Liver (tissue), 9 donors: ENCODE measurements around the gene TLR7. TPM values are rescaled to one million over a fixed set of nuclear protein-coding genes. Genes with fewer than 3 reads are reported as not detected.

Experiments used
- DNase-seq: peaks from one replicate; pipeline ENCODE4 v3.0.0-alpha.2; 2017; ENCODE audit warnings: low spot score
- H3K27ac ChIP-seq, 2 donors: one replicate each; pipeline ENCODE4 v1.7.0; 2013; ENCODE audit warnings: inconsistent platforms in 2 of 2, low read length in 2 of 2, control low read depth in 1 of 2, low read depth in 1 of 2, mild to moderate bottlenecking in 1 of 2
- H3K27me3 ChIP-seq, 4 donors: one replicate each; pipeline versions ENCODE4 v1.6.1 to v1.7.0; 2013; ENCODE audit warnings: low read length in 3 of 4, inconsistent platforms in 1 of 4, mild to moderate bottlenecking in 1 of 4, moderate library complexity in 1 of 4; ENCODE audit not compliant: control insufficient read depth in 4 of 4, insufficient read depth in 4 of 4
- H3K36me3 ChIP-seq, 4 donors: one replicate each; pipeline versions ENCODE4 v1.6.1 to v1.7.0; 2013; ENCODE audit warnings: low read length in 3 of 4, mild to moderate bottlenecking in 3 of 4, low read depth in 1 of 4, moderate library complexity in 1 of 4; ENCODE audit not compliant: control insufficient read depth in 4 of 4, insufficient read depth in 3 of 4
- H3K4me1 ChIP-seq, 4 donors: one replicate each; pipeline versions ENCODE4 v1.6.1 to v1.7.0; 2013; ENCODE audit warnings: low read length in 3 of 4, mild to moderate bottlenecking in 3 of 4, moderate library complexity in 1 of 4; ENCODE audit not compliant: control insufficient read depth in 4 of 4, insufficient read depth in 4 of 4
- H3K4me3 ChIP-seq, 3 donors: one replicate each; pipeline versions ENCODE4 v1.6.1 to v1.7.0; 2013; ENCODE audit warnings: low read length in 3 of 3, control low read depth in 1 of 3, low read depth in 1 of 3, mild to moderate bottlenecking in 1 of 3
- H3K9ac ChIP-seq, 2 donors: one replicate each; pipeline ENCODE4 v1.7.0; 2013; ENCODE audit warnings: low read length in 2 of 2, mild to moderate bottlenecking in 2 of 2, moderate library complexity in 2 of 2, control low read depth in 1 of 2, low read depth in 1 of 2
- H3K9me3 ChIP-seq, 4 donors: one replicate each; pipeline versions ENCODE4 v1.6.1 to v1.7.0; 2013; ENCODE audit warnings: low read length in 3 of 4; ENCODE audit not compliant: control insufficient read depth in 4 of 4
- FOXA1 ChIP-seq: IDR thresholded peaks from 2 replicates; pipeline ENCODE4 v1.6.1; 2016; ENCODE audit warnings: antibody characterized with exemption
- FOXA2 ChIP-seq: IDR thresholded peaks from 2 replicates; pipeline ENCODE4 v1.6.1; 2016; ENCODE audit warnings: antibody characterized with exemption
- GABPA ChIP-seq, 2 donors: IDR thresholded peaks in 1 of 2; conservative IDR thresholded peaks in 1 of 2; 2 replicates each; pipeline ENCODE4 v1.6.1; 2016; ENCODE audit warnings: antibody characterized with exemption in 2 of 2, mild to moderate bottlenecking in 1 of 2, moderate library complexity in 1 of 2
- HNF4A ChIP-seq, 2 donors: conservative IDR thresholded peaks; 2 replicates each; pipeline ENCODE4 v1.6.1; 2016; ENCODE audit warnings: antibody characterized with exemption in 2 of 2, mild to moderate bottlenecking in 2 of 2
- HNF4G ChIP-seq: IDR thresholded peaks from 2 replicates; pipeline ENCODE4 v1.6.1; 2016; ENCODE audit warnings: antibody characterized with exemption
- JUND ChIP-seq, 2 donors: IDR thresholded peaks; 2 replicates each; pipeline ENCODE4 v1.6.1; 2016; ENCODE audit warnings: antibody characterized with exemption in 2 of 2
- NR2F2 ChIP-seq: IDR thresholded peaks from 2 replicates; pipeline ENCODE4 v1.6.1; 2016; ENCODE audit warnings: antibody characterized with exemption
- RAD21 ChIP-seq, 2 donors: IDR thresholded peaks; 2 replicates each; pipeline ENCODE4 v1.6.1; 2016; ENCODE audit warnings: antibody characterized with exemption in 2 of 2, mild to moderate bottlenecking in 2 of 2
- RXRA ChIP-seq, 2 donors: IDR thresholded peaks; 2 replicates each; pipeline ENCODE4 v1.6.1; 2017 to 2018; ENCODE audit warnings: antibody characterized with exemption in 2 of 2, mild to moderate bottlenecking in 1 of 2
- SP1 ChIP-seq: IDR thresholded peaks from 2 replicates; pipeline ENCODE4 v1.6.1; 2018; ENCODE audit warnings: antibody characterized with exemption, mild to moderate bottlenecking
- TAF1 ChIP-seq: conservative IDR thresholded peaks from 2 replicates; pipeline ENCODE4 v1.6.1; 2016; ENCODE audit warnings: antibody characterized with exemption, mild to moderate bottlenecking
- YY1 ChIP-seq: IDR thresholded peaks from 2 replicates; pipeline ENCODE4 v1.6.1; 2016; ENCODE audit warnings: antibody characterized with exemption, mild to moderate bottlenecking
- WGBS: extraction: QIAGEN DNeasy Blood & Tissue Kit; methylation state at CpG from one replicate; pipeline ENCODE4 v1.1.7; 2013; 5-methylcytosine and 5-hydroxymethylcytosine counted together
- polyA plus RNA-seq, 2 donors: library from polyadenylated mRNA; stranded (reverse) in 1 of 2; unstranded in 1 of 2; fragments of 200-250 nt in 1 of 2; fragments of >200 nt in 1 of 2; fragmentation: Nextera tagmentation in 1 of 2; extraction: Ambion mirVana in 1 of 2; gene quantifications; one replicate each; pipeline versions ENCODE4 v1.2.1 to v1.2.3, GENCODE V29; 2013 to 2015
- total RNA-seq, 2 donors: library from RNA; depleted of rRNA; stranded (reverse); fragments of >200 nt; gene quantifications; one replicate each; pipeline ENCODE4 v1.2.3, GENCODE V29; 2014
- TF ChIP-seq, protein P1 (sequence below): IDR thresholded peaks from 2 replicates; pipeline ENCODE4 v1.6.1; 2016; ENCODE audit warnings: antibody characterized with exemption
- TF ChIP-seq, protein P2 (sequence below): IDR thresholded peaks from 2 replicates; pipeline ENCODE4 v1.6.1; 2016; ENCODE audit warnings: antibody characterized with exemption
- TF ChIP-seq, protein P3 (sequence below): IDR thresholded peaks from 2 replicates; pipeline ENCODE4 v1.6.1; 2016; ENCODE audit warnings: antibody characterized with exemption, mild to moderate bottlenecking
- TF ChIP-seq, protein P4 (sequence below): fragments of 150-350 bp; IDR thresholded peaks from 2 replicates; pipeline ENCODE4 v1.5.1; 2017; ENCODE audit warnings: improper control_type of control experiment, low read depth, low read length; ENCODE audit not compliant: missing input control
- donor health status: healthy.
- donor health status: healthy.
- donor health status: healthy.
- donor health status: healthy.
- donor health status: healthy.

TLR7 gene
- total and polyA plus RNA-seq, 4 donors = 0.10 to 0.65 (median 0.14) TPM

DNA sequence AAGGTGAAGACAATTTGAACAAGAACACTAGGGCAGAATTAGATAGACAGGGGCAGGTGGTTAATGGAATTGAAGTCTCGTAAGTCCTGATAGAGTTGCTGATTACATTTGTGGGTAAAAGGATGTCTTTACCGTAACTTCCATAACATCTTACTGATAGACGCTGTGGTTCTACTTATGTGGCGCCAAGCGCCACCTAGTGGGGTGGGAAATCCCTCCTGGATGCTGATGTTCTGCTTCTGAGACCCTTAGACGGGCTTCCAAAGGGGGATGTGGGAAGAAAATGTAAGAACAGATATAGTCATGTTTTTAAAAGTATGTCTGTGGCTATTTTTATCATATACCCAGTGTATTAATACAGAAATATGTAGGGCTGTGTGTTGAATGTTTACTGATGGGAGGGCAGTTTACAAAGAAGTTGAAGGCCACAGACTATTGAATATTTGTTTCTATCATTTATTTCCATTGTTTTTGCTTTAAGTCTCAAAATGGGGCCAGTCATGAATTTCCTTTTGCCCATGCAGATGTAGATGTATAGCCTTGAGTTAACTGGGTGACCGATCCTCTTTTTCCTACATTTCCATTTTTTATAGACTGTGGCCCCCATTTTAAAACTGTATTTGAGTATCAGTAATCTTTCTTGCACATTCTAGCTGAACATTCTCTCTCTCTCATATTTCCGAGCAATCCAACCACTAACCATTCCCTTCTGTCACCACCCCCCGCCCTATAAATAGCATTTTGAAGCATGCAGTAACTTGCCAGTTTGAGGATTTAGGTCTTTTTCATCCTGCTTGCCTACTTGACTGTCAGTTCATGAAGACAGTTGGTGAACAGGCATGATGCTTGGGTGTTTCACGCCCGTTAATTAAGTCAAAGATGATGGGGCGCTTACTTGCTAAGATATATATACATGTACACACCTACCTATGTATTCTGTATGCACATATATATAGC, 27.5 kb downstream of the TLR7 start:
- Histone ChIP-seq H3K36me3 (no peaks in the 10 kb centered on the region), H3K27me3 (no peaks in the 10 kb centered on the region), H3K9me3 (no peaks in the 10 kb centered on the region), H3K27ac (no peak overlapping the region), H3K4me1 (no peaks in the 10 kb centered on the region), H3K9ac (no peak overlapping the region), H3K4me3 (no peak overlapping the region)
- peak; percentile 32 for DNase-seq
- WGBS = 52% methylated on average over 12 of the region's 12 CpGs
- no peak for TF ChIP-seq FOXA2
- TF ChIP-seq, protein P1, sequence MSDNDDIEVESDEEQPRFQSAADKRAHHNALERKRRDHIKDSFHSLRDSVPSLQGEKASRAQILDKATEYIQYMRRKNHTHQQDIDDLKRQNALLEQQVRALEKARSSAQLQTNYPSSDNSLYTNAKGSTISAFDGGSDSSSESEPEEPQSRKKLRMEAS = no peak
- TF ChIP-seq, protein P2, sequence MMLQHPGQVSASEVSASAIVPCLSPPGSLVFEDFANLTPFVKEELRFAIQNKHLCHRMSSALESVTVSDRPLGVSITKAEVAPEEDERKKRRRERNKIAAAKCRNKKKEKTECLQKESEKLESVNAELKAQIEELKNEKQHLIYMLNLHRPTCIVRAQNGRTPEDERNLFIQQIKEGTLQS = no peak
- no peak for TF ChIP-seq NR2F2
- TF ChIP-seq, protein P3, sequence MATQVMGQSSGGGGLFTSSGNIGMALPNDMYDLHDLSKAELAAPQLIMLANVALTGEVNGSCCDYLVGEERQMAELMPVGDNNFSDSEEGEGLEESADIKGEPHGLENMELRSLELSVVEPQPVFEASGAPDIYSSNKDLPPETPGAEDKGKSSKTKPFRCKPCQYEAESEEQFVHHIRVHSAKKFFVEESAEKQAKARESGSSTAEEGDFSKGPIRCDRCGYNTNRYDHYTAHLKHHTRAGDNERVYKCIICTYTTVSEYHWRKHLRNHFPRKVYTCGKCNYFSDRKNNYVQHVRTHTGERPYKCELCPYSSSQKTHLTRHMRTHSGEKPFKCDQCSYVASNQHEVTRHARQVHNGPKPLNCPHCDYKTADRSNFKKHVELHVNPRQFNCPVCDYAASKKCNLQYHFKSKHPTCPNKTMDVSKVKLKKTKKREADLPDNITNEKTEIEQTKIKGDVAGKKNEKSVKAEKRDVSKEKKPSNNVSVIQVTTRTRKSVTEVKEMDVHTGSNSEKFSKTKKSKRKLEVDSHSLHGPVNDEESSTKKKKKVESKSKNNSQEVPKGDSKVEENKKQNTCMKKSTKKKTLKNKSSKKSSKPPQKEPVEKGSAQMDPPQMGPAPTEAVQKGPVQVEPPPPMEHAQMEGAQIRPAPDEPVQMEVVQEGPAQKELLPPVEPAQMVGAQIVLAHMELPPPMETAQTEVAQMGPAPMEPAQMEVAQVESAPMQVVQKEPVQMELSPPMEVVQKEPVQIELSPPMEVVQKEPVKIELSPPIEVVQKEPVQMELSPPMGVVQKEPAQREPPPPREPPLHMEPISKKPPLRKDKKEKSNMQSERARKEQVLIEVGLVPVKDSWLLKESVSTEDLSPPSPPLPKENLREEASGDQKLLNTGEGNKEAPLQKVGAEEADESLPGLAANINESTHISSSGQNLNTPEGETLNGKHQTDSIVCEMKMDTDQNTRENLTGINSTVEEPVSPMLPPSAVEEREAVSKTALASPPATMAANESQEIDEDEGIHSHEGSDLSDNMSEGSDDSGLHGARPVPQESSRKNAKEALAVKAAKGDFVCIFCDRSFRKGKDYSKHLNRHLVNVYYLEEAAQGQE = no peak
- TF ChIP-seq FOXA1 = no peak
- no peak for TF ChIP-seq HNF4A (conservative IDR thresholded peaks at IDR 0.05)
- no peak for TF ChIP-seq SP1
- peak; percentile 65 to 77 for TF ChIP-seq RAD21 (IDR thresholded peaks at IDR 0.05)
- TF ChIP-seq GABPA (IDR thresholded peaks at IDR 0.05 in 1 of 2, conservative IDR thresholded peaks at IDR 0.05 in 1 of 2) = no peak
- TF ChIP-seq, protein P4, sequence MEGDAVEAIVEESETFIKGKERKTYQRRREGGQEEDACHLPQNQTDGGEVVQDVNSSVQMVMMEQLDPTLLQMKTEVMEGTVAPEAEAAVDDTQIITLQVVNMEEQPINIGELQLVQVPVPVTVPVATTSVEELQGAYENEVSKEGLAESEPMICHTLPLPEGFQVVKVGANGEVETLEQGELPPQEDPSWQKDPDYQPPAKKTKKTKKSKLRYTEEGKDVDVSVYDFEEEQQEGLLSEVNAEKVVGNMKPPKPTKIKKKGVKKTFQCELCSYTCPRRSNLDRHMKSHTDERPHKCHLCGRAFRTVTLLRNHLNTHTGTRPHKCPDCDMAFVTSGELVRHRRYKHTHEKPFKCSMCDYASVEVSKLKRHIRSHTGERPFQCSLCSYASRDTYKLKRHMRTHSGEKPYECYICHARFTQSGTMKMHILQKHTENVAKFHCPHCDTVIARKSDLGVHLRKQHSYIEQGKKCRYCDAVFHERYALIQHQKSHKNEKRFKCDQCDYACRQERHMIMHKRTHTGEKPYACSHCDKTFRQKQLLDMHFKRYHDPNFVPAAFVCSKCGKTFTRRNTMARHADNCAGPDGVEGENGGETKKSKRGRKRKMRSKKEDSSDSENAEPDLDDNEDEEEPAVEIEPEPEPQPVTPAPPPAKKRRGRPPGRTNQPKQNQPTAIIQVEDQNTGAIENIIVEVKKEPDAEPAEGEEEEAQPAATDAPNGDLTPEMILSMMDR = peak; percentile 50

DNA sequence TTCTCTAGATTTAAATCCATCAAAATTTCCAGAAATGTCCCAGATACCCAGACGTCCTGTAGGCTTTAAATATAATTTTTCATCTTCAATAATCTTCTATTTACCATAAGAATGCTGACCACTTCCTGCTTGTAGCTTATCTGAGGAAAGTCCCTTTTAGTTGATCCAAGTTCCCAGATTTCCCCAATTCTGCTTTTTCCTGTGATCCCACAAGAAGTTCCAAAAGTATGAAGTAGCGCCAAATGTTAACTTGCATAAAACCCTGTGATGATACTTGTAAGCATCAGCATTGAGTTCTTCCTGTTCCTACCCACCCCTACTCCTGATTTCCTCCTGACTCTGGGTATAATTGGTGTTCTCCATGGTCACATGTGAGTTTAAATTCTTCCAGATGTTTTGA, 29.0 kb downstream of the TLR7 start:
- H3K27ac ChIP-seq = no peak overlapping the region
- no peaks in the 10 kb centered on the region for H3K36me3 ChIP-seq
- H3K9ac ChIP-seq = no peak overlapping the region
- DNase-seq = no peak
- 59% methylated on average over 2 of the region's 2 CpGs for WGBS
- no peaks in the 10 kb centered on the region for H3K4me1 ChIP-seq
- H3K27me3 ChIP-seq = no peaks in the 10 kb centered on the region
- no peaks in the 10 kb centered on the region for H3K9me3 ChIP-seq
- H3K4me3 ChIP-seq = no peak overlapping the region
- TF ChIP-seq SP1 = no peak
- no peak for TF ChIP-seq RXRA (IDR thresholded peaks at IDR 0.05)
- TF ChIP-seq, protein P1 = no peak
- TF ChIP-seq, protein P3 = no peak
- no peak for TF ChIP-seq NR2F2
- TF ChIP-seq HNF4G = no peak
- TF ChIP-seq RAD21 (IDR thresholded peaks at IDR 0.05) = no peak
- no peak for TF ChIP-seq TAF1
- no peak for TF ChIP-seq GABPA (IDR thresholded peaks at IDR 0.05 in 1 of 2, conservative IDR thresholded peaks at IDR 0.05 in 1 of 2)
- TF ChIP-seq YY1 = no peak
- TF ChIP-seq, protein P4 = no peak
- TF ChIP-seq HNF4A (conservative IDR thresholded peaks at IDR 0.05) = no peak
- no peak for TF ChIP-seq FOXA1
- no peak for TF ChIP-seq JUND (IDR thresholded peaks at IDR 0.05)
- TF ChIP-seq, protein P2 = no peak
